H54 (cell line): ENCODE results near the gene USP36.
A peak's percentile ranks its signal among the peaks of the same experiment; 100 is the strongest.
"Not testable (repeated sequence)": the region's sequence is repeated elsewhere in the genome, so short reads cannot be mapped to it uniquely, and the experiment has no call there.

Experiments
- DNase-seq: peaks from one replicate; pipeline ENCODE4 v3.0.0; 2011; ENCODE audit warnings: low spot score, mixed read lengths; ENCODE audit not compliant: insufficient read length
- FAIRE-seq: peaks from 3 replicates; lab custom pipeline; 2011; peaks lifted over from hg19 to GRCh38; lab: Jason Lieb, UNC
- POLR2A ChIP-seq: IDR thresholded peaks from 2 replicates; pipeline ENCODE4 v1.6.1; 2011; ENCODE audit warnings: low read depth, mild to moderate bottlenecking, low read length

Gene USP36

DNA sequence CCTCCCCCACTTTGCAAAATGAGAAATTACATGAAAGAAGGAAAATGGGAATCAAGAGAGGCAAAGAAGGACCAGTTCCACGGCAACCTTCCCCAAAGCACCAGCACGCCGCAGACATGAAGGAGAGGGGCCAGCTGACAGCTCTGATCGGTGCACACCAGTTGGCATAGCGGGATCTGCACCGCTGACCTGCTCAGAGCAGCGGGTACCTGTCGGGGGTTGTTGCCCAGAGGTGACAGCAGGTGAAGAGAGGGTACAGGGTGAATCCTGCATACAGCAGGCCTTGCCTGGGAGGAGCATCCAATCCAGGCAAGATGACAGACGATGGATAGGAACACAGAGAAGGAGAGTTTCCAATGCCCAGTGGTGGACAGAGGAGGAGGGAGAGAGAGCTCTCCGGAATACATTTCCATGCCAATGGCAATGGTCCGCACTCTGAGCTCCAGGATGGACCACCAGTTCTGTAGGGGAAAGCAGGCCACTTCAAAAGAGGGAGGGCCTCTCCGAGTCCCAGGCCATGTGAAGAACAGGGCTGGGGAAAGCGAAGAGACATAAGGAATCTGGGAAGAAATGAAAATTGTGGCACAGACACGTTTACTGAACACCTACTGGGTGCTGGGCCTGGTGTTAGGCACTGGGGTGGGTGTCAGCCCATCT, 38.4 kb upstream of the USP36 start:
- no peak for DNase-seq
- TF ChIP-seq POLR2A, result no peak
- no peak for FAIRE-seq

DNA sequence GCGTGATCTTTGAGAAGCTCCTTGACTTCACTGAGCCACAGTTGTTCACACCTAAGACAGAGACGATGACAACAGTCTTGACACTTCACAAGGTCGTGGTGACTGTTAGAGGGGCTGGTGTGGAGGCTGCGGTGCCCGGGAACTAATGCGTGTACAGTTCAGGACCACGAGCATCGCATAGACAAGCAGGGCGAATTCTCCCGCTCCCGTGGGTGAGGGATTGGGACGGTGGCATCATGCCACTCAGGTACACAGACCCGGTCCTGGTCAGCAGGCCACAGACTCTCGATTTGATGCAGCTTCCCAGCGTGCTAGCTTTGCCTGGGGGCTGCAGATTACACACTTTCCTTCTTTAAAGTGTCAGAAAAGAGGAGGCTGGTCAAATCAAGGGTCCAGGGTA, 37.6 kb upstream of the USP36 start:
- no peak for DNase-seq
- FAIRE-seq, result no peak
- no peak for TF ChIP-seq POLR2A

DNA sequence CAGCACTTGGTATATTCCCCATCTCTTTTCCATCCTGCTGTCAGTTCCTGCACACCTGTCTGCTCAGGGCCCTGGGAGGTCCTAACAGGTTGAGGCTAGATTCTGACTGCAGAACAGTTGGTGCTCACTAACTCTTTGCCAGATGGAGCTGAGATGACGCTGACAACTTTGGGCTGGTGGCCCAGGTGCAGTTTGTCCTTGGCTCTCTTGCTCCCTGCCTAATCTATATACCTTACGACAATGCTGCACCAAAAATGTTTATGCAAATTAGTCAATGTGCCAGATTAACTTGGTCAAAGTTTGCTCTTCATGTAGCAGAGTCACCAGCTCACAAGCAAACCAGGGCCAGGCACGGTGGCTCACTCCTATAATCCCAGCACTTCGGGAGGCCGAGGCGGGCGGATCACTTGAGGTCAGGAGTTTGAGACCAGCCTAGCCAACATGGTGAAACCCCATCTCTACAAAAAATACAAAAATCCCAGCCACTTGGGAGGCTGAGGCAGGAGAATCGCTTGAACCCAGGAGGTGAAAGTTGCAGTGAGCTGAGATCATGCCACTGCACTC, 36.4 kb upstream of the USP36 start:
- FAIRE-seq, DNase-seq: not testable (repeated sequence)

GRCh38 chr17:78876094-78876597, 35.5 kb upstream of the USP36 start:
- DNase-seq (no peak), FAIRE-seq (no peak)
- no peak for TF ChIP-seq POLR2A

- DNase-seq (no peak), FAIRE-seq (no peak)
- no peak for TF ChIP-seq POLR2A
These were observed 34.9 kb upstream of the USP36 start for GRCh38 chr17:78875363-78876093.

- FAIRE-seq (no peak), DNase-seq (peak; percentile 42)
- TF ChIP-seq POLR2A, result no peak
These were observed 33.1 kb upstream of the USP36 start for GRCh38 chr17:78873519-78874340.

GRCh38 chr17:78872486-78872885, 31.9 kb upstream of the USP36 start:
- DNase-seq (no peak), FAIRE-seq (no peak)
- no peak for TF ChIP-seq POLR2A

DNA sequence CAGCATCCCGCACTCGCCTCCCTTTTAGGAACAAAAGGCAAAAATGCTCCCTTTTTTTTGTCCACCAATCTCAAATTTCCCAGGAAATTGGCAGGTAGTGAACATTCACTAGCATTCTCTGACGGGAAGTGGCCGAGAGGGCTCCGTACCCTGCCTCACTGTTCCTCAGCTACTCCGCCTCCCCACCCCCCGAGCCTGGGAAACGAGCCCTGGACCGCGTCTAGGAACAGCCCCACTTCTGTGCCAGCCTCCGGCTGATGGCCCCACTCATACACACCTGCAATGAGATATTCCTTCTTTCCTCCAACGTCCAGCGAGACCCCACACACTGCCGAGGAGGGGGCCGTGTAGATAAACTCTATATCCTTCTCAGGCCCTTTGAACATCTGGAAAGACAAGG, 30.0 kb upstream of the USP36 start:
- DNase-seq, result no peak
- no peak for FAIRE-seq
- no peak for TF ChIP-seq POLR2A

DNA sequence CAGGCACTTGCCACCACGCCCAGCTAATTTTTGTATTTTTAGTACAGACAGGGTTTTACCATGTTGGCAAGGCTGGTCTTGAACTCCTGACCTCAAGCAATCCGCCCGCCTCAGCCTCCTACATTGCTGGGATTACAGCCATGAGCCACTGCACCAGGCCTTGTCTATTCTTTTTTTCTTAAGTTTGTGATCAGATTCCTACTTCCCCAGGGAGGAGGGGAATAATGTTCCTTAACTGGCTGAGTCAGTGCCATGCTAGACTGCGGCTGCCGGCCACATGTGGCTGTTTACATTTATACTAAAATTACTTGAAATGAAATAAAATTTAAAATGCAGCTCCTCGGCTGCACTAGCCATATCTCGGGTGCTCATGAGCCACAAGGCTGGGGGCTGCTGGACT, 27.8 kb upstream of the USP36 start:
- DNase-seq (no peak), FAIRE-seq (no peak)
- TF ChIP-seq POLR2A, result no peak

DNA sequence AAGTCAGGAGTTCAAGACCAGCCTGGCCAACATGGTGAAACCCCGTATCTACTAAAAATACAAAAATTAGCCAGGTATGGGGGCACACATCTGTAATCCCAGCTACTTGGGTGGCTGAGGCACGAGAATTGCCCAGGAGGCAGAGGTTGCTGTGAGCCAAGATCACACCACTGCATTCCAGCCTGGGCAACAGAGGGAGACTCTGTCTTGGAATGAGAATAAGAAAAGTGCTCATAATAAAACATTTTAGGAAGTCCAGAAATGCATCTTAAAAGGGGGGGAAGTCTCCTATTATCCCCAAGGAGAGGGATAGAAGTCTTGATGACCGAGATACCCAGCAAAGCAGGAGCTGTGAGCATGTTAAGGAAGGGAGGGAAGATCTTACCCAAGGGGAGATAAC, 26.4 kb upstream of the USP36 start:
- not testable (repeated sequence) for FAIRE-seq

DNA sequence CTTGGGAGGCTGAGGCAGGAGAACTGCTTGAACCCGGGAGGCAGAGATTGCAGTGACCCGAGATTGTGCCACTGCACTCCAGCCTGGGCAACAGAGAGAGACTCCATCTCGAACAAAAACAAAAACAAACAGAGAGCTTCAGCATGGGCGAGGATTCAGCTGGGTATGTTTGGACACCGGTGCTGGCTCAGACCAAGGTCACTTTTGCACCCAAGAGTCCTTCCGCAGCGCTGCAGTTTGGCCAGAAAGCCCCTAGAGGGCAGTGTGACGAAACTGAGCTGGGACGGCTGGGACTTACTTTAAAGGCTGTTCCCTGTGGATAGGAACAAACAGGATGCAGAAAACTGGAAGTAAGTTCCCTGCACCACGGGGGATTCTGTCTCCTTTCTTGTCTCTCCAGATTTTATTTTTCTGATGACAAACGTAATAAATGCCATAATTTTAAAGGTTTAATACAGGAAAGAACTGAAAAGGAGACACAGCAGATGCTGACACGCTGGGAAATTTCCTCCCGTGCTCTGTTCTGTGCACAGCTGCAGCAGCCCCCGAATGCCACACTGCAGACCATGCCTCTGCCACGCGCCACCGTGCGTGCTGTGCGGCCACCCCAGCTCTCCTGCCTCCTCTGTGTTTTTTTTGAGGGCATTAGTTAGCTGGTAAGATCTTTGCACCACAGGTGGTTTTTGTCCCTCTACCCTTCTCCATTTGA, 25.2 kb upstream of the USP36 start:
- DNase-seq (peak; percentile 50), FAIRE-seq (no peak)
- no peak for TF ChIP-seq POLR2A

More for the DNA sequence above, 26.4 kb upstream of the USP36 start:
- not testable (repeated sequence) for DNase-seq

DNA sequence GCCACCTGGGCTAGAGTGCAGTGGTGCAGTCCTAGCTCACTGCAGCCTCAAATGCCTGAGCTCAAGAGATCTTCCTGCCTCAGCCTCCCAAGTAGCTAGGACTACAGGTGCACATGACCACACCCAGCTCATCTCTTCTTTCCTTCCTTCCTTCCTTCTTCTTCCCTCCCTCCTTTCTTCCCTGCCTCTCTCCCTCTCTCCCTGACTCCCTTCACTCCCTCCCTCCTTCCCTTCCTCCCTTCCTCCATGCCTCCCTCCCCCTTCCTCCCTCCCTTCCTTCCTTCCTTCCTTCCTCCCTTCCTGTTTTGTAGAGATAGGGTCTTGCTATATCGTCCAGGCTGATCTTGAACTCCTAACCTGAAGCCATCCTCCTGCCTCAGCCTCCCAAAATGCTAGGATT, 23.5 kb upstream of the USP36 start:
- no peak for TF ChIP-seq POLR2A
- DNase-seq (no peak), FAIRE-seq (no peak)
